OCI-LY7 (cell line): ENCODE measurements around the gene GID8. TPM values are rescaled to one million over a fixed set of nuclear protein-coding genes. Genes with fewer than 3 reads are reported as not detected.

ENCODE experiments used
- BruUV-seq: library from RNA; stranded (reverse); fragments of 400-500 nt; replicated peaks from 2 replicates; lab custom pipeline; 2021; lab: Mats Ljungman, UMichigan
- CTCF ChIA-PET: fragments of 300-600 bp; sonication (Branson Sonifier 250); formaldehyde crosslinking; loops from one replicate; lab custom pipeline; 2022; ENCODE audit warnings: antibody characterized with exemption; ENCODE audit not compliant: unreplicated experiment; lab: Charles Lee
- POLR2A ChIA-PET: fragments of 300-600 bp; sonication (Branson Sonifier 250); formaldehyde crosslinking; loops from one replicate; lab custom pipeline; 2022; ENCODE audit warnings: antibody characterized with exemption; lab: Charles Lee
- DNase-seq: peaks from one replicate; pipeline ENCODE4 v3.0.0-alpha.2; 2015; ENCODE audit warnings: low spot score
- H2AFZ ChIP-seq: fragments of 200-600 bp; sonication (generic), shearing (Covaris generic); 2 replicates; pipeline ENCODE4 v1.6.1; 2014; ENCODE audit warnings: mild to moderate bottlenecking, antibody characterized with exemption, low read length, moderate library complexity
- H3K27ac ChIP-seq: fragments of 200-600 bp; sonication (generic); 2 replicates; pipeline ENCODE4 v1.5.1; 2014; ENCODE audit warnings: mixed run types, low read depth, mild to moderate bottlenecking, moderate library complexity, low read length, inconsistent platforms; ENCODE audit not compliant: poor library complexity, severe bottlenecking
- H3K36me3 ChIP-seq: fragments of 200-600 bp; sonication (generic); 2 replicates; pipeline ENCODE4 v1.6.1; 2014; ENCODE audit warnings: mild to moderate bottlenecking, antibody characterized with exemption, low read length, moderate library complexity, mixed read lengths; ENCODE audit not compliant: insufficient read depth
- H3K4me1 ChIP-seq: fragments of 200-600 bp; sonication (generic); 2 replicates; pipeline ENCODE4 v1.5.1; 2014; ENCODE audit warnings: mild to moderate bottlenecking, low read length; ENCODE audit not compliant: insufficient read depth, poor library complexity, severe bottlenecking
- H3K4me2 ChIP-seq: fragments of 200-600 bp; sonication (generic); 2 replicates; pipeline ENCODE4 v1.6.1; 2014; ENCODE audit warnings: mild to moderate bottlenecking, low read length
- H3K4me3 ChIP-seq: fragments of 200-600 bp; sonication (generic); 2 replicates; pipeline ENCODE4 v1.5.1; 2014; ENCODE audit warnings: mild to moderate bottlenecking, low read depth, low read length; ENCODE audit not compliant: poor library complexity, severe bottlenecking
- H3K79me2 ChIP-seq: fragments of 200-600 bp; sonication (generic); 2 replicates; pipeline ENCODE4 v1.6.1; 2016; ENCODE audit warnings: low read depth, mild to moderate bottlenecking, low read length, moderate library complexity, mixed read lengths; ENCODE audit not compliant: insufficient read depth
- H3K9me2 ChIP-seq: fragments of 200-600 bp; sonication (generic); 2 replicates; pipeline ENCODE4 v1.6.1; 2016; ENCODE audit warnings: mild to moderate bottlenecking, low read length, mixed read lengths; ENCODE audit not compliant: insufficient read depth
- H3K9me3 ChIP-seq: fragments of 200-600 bp; sonication (generic); 2 replicates; pipeline ENCODE4 v1.6.1; 2014; ENCODE audit warnings: mild to moderate bottlenecking, mixed run types, low read length, mixed read lengths
- H4K20me1 ChIP-seq: fragments of 200-600 bp; sonication (generic); 2 replicates; pipeline ENCODE4 v1.6.1; 2014; ENCODE audit warnings: mild to moderate bottlenecking, antibody characterized with exemption, low read length, moderate library complexity, mixed read lengths; ENCODE audit not compliant: insufficient read depth
- EZH2phosphoT487 ChIP-seq: fragments of 200-600 bp; sonication (generic); IDR thresholded peaks from 2 replicates; pipeline ENCODE4 v1.6.1; 2018; ENCODE audit warnings: low read depth, borderline replicate concordance, mild to moderate bottlenecking, mixed run types, antibody characterized with exemption, low read length, moderate library complexity, mixed read lengths
- intact Hi-C: fragments of 100-400 bp; cut with micrococcal nuclease; formaldehyde crosslinking; loops from one replicate; pipeline ENCODE4 v1.10.0; 2022; ENCODE audit not compliant: unreplicated experiment
- total RNA-seq, 2 experiments: library from RNA; depleted of rRNA in 1 of 2; stranded (reverse); fragments of >200 nt in 1 of 2; shearing (Covaris generic) in 1 of 2; gene quantifications; 2 replicates each; pipeline ENCODE4 v1.2.3, GENCODE V29; 2014 to 2022
- TF ChIP-seq, protein P1 (sequence below): fragments of 200-600 bp; sonication (generic); conservative IDR thresholded peaks from 2 replicates; pipeline ENCODE4 v1.5.1; 2014; ENCODE audit warnings: mild to moderate bottlenecking, antibody characterized with exemption, low read length, moderate library complexity, mixed read lengths

Gene GID8
- total RNA-seq, 2 experiments from 2014 or later, result 28.7 to 47.7 TPM

DNA sequence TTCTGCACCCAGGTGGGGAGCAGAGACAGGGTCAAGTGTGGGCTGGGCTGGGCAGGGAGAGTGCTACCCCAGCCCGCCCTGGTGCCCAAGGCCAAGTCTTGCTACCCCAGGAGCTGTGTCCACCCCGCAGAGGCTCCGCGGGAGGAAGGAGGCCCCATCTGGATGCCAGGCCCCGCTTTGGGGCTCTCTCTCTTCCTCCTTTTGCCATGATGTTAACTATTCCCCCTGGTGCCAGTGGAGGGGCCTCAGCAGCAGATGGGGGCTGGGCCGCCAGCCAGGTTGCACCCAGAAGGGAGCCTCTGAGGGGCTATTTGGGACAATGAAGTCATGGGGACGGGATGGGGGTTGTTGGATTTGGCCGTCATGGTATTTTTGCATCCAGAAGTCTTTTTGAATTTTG is 23.9 kb downstream of the GID8 start:
- ChIA-PET CTCF (interaction anchor here (0.6 kb wide), 1 partner anchor 156 kb away, joined by 3 read pairs; no protein-coding TSS in a partner anchor), POLR2A (no interaction called here)
- no peaks in the 10 kb centered on the region for H4K20me1 ChIP-seq

DNA sequence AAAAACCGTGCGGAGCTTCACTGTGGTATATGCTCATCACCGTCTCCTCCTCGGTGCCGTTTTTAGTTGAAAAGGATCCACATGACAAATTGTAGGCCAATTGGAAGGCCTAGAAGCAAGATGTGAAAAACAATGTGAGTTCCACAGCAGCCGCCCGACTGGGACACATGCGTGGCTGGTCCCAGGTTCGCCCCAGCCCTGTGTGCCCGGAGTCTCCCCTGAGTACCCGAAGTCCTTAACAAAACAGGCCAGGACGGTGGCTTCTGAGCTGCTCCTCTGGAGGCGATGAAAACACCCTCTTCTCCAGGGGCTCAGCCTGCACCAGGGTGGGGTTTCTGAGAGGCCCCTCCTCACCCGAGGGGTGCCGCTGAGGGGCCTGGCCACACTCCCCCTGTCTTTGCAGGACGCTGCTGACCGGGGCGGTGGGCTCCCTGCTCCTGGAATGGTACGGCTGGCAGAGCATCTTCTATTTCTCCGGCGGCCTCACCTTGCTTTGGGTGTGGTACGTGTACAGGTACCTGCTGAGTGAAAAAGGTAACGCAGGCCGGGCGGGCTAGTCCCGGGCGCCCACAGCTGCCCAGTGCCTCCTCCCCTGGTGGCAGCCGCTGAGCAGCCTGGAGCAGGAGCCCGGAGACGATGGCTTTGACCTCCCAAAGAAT is 24.4 kb downstream of the GID8 start:
- TF ChIP-seq EZH2phosphoT487, result no peak
- TF ChIP-seq, protein P1, sequence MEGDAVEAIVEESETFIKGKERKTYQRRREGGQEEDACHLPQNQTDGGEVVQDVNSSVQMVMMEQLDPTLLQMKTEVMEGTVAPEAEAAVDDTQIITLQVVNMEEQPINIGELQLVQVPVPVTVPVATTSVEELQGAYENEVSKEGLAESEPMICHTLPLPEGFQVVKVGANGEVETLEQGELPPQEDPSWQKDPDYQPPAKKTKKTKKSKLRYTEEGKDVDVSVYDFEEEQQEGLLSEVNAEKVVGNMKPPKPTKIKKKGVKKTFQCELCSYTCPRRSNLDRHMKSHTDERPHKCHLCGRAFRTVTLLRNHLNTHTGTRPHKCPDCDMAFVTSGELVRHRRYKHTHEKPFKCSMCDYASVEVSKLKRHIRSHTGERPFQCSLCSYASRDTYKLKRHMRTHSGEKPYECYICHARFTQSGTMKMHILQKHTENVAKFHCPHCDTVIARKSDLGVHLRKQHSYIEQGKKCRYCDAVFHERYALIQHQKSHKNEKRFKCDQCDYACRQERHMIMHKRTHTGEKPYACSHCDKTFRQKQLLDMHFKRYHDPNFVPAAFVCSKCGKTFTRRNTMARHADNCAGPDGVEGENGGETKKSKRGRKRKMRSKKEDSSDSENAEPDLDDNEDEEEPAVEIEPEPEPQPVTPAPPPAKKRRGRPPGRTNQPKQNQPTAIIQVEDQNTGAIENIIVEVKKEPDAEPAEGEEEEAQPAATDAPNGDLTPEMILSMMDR, result no peak
- H2AFZ ChIP-seq, result no peak overlapping the region
- H3K4me2 ChIP-seq, result no peak overlapping the region
- BruUV-seq, result no TSS peak
- no peak overlapping the region for H3K4me3 ChIP-seq
- POLR2A ChIA-PET, result no interaction called here
- H3K79me2 ChIP-seq, result no peaks in the 10 kb centered on the region
- no peaks in the 10 kb centered on the region for H3K9me2 ChIP-seq
- H4K20me1 ChIP-seq, result no peaks in the 10 kb centered on the region
- no peak overlapping the region for H3K27ac ChIP-seq
- H3K36me3 ChIP-seq, result no peaks in the 10 kb centered on the region
- no peaks in the 10 kb centered on the region for H3K9me3 ChIP-seq
- intact Hi-C loops, result no loop called here
- DNase-seq, result no peak
- H3K4me1 ChIP-seq, result no peaks in the 10 kb centered on the region
- CTCF ChIA-PET, result no interaction called here

More for the DNA sequence above, 23.9 kb downstream of the GID8 start:
- no peaks in the 10 kb centered on the region for H3K9me2 ChIP-seq
- H3K36me3 ChIP-seq, result no peaks in the 10 kb centered on the region
- H2AFZ ChIP-seq, result no peak overlapping the region
- TF ChIP-seq, protein P1, result no peak
- no peaks in the 10 kb centered on the region for H3K79me2 ChIP-seq
- no peaks in the 10 kb centered on the region for H3K4me1 ChIP-seq
- H3K4me2 ChIP-seq, result no peak overlapping the region
- no TSS peak for BruUV-seq
- intact Hi-C loops, result no loop called here
- no peaks in the 10 kb centered on the region for H3K9me3 ChIP-seq
- no peak overlapping the region for H3K27ac ChIP-seq
- DNase-seq, result no peak
- no peak overlapping the region for H3K4me3 ChIP-seq

DNA sequence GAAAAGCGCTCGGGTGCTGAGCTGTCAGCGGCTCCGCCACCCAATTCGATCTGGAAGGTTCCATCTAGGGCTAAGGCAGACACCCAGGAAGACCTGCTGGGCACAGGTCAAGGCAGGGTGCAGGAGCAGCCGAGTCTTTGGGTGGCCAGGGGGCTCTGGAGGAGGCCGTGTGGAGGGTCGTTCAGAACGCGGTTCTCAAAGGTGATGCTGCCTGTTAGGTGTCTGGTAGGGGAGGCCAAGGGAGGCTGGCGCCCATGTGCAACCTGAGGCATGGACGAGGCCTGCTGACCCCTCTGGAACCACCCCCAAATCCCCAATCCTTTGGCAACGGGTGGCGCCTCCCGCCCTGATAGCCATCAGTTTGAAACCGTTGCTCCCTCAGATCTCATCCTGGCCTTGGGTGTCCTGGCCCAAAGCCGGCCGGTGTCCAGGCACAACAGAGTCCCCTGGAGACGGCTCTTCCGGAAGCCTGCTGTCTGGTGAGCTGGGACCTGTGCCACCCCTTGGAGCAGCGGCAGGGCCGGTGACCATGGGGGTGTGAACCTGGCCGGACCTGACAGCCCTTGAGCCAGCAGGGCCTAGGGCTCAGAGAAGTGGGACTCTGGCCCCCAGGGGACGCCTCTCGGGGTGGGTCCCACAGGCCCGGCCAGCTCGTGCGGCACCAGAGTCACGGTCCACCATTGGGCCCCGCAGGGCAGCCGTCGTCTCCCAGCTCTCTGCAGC is 25.1 kb downstream of the GID8 start:
- BruUV-seq, result no TSS peak
- H3K36me3 ChIP-seq, result no peaks in the 10 kb centered on the region
- ChIA-PET CTCF (no interaction called here), POLR2A (no interaction called here)
- TF ChIP-seq, protein P1, result no peak
- no peaks in the 10 kb centered on the region for H3K79me2 ChIP-seq
- H3K27ac ChIP-seq, result no peak overlapping the region
- H3K4me1 ChIP-seq, result no peaks in the 10 kb centered on the region
- no peak overlapping the region for H3K4me3 ChIP-seq
- DNase-seq, result no peak
- H3K4me2 ChIP-seq, result no peak overlapping the region
- intact Hi-C loops, result no loop called here
- H2AFZ ChIP-seq, result no peak overlapping the region
- H3K9me2 ChIP-seq, result no peaks in the 10 kb centered on the region
- H4K20me1 ChIP-seq, result no peaks in the 10 kb centered on the region
- H3K9me3 ChIP-seq, result no peaks in the 10 kb centered on the region
